ENCODE measurements around the gene MRPS6.

DNA sequence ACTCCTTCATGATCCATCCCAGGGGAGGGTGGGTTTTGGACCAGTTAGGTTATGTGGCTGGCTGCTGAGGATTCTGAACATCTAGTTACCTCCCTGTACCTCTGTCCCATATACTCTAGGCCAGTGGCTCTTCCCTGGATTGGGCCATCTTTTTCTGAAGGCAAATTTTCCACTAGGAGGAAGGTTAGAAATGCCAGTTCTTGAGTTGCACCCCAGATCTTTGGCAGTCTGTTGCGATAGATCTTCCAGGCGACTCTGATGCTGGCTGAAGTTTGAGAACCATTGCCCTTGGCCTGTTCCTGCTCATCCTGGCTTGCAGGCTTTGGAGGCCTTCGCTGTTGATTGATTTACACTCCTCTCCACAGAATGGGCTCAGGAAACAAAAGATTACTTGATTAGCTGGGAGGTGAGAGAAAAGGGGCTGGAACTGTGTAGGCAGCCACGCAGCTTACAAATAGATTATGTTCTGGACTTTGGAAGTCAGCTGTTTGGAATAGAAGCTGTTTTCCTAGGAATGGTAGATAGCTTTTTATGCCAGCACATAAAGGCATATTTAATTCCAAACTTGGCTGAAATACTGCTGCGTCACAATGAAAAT lies 110.1 kb downstream of the MRPS6 start:
- TF ChIP-seq, protein P1, sequence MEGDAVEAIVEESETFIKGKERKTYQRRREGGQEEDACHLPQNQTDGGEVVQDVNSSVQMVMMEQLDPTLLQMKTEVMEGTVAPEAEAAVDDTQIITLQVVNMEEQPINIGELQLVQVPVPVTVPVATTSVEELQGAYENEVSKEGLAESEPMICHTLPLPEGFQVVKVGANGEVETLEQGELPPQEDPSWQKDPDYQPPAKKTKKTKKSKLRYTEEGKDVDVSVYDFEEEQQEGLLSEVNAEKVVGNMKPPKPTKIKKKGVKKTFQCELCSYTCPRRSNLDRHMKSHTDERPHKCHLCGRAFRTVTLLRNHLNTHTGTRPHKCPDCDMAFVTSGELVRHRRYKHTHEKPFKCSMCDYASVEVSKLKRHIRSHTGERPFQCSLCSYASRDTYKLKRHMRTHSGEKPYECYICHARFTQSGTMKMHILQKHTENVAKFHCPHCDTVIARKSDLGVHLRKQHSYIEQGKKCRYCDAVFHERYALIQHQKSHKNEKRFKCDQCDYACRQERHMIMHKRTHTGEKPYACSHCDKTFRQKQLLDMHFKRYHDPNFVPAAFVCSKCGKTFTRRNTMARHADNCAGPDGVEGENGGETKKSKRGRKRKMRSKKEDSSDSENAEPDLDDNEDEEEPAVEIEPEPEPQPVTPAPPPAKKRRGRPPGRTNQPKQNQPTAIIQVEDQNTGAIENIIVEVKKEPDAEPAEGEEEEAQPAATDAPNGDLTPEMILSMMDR (conservative IDR thresholded peaks at IDR 0.05; ENCODE audit: low read depth, low read length) = no peak
- TF ChIP-seq POLR2A (IDR thresholded peaks at IDR 0.05; ENCODE audit: low read depth, low read length) = no peak
- TF ChIP-seq, protein P2, sequence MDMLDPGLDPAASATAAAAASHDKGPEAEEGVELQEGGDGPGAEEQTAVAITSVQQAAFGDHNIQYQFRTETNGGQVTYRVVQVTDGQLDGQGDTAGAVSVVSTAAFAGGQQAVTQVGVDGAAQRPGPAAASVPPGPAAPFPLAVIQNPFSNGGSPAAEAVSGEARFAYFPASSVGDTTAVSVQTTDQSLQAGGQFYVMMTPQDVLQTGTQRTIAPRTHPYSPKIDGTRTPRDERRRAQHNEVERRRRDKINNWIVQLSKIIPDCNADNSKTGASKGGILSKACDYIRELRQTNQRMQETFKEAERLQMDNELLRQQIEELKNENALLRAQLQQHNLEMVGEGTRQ (IDR thresholded peaks at IDR 0.05; ENCODE audit: low read depth, low read length) = no peak
- TF ChIP-seq RCOR1 (IDR thresholded peaks at IDR 0.05; ENCODE audit: insufficient replicate concordance, low read length) = no peak
- no peak for TF ChIP-seq MAFK (IDR thresholded peaks at IDR 0.05; ENCODE audit: low read depth, low read length)
- TF ChIP-seq RAD21 (IDR thresholded peaks at IDR 0.05; ENCODE audit: low read length) = no peak
- no peak for TF ChIP-seq MXI1 (IDR thresholded peaks at IDR 0.05; ENCODE audit: borderline replicate concordance, low read depth, low read length)
- TF ChIP-seq, protein P3, sequence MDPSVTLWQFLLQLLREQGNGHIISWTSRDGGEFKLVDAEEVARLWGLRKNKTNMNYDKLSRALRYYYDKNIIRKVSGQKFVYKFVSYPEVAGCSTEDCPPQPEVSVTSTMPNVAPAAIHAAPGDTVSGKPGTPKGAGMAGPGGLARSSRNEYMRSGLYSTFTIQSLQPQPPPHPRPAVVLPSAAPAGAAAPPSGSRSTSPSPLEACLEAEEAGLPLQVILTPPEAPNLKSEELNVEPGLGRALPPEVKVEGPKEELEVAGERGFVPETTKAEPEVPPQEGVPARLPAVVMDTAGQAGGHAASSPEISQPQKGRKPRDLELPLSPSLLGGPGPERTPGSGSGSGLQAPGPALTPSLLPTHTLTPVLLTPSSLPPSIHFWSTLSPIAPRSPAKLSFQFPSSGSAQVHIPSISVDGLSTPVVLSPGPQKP (IDR thresholded peaks at IDR 0.05; ENCODE audit: borderline replicate concordance, low read depth, low read length) = no peak
- TF ChIP-seq CEBPB (IDR thresholded peaks at IDR 0.05; ENCODE audit: low read depth, low read length) = no peak
- no peak for TF ChIP-seq SMC3 (IDR thresholded peaks at IDR 0.05; ENCODE audit: low read depth, low read length)
- no peak for TF ChIP-seq CHD1 (IDR thresholded peaks at IDR 0.05; ENCODE audit: low read depth, low read length)
